ENCODE data around the gene CLEC2B. TPM values are rescaled to one million over a fixed set of nuclear protein-coding genes. Genes with fewer than 3 reads are reported as not detected.

CLEC2B gene
- total RNA-seq (2014; rRNA removed; shearing (Covaris generic)) = 13.0 and 13.1 TPM in 2 replicates
- polyA plus RNA-seq (2015; cell fraction: cytosol; rRNA removed) = 6.2 and 7.2 TPM in 2 replicates
- polyA plus RNA-seq (2015; cell fraction: nucleus; rRNA removed) = 6.4 and 7.5 TPM in 2 replicates

DNA sequence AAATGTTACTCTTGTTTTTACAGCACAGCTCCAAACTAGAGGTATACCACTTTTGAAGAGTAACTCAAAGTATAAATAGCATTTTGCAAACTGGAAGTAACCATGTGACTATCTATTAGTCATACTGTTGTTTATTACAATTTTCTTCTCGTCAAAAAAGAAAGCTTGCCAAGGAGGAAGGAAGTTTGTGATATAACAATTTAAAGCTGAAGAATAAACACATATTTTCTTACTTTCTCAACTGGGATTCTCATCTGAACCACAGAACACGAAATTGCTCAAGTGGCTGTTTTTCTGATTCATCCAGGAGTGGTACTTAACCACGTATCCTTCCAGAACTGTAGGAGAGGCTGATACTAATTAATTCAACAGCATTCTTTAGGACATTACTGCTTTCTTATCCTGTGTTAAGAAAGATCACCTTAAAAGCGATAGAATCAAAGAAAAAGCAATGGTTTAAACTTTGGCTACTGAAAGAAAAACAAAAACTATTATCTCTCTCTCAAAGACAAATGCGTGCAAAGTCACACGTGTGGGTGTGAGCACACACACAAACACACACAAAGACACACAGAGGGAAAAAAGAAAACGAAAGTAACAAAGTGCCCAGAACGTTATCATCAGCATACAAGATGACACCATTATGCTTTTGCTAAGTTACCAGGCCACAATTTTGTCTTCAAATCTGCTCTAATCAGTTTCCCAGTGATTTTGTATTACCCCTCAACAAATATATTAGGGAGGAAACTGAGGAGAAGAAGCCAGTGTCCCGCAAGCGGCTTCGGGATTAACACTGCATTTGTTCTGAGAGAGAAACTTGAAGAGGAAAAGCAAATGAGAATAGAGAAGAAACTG is at the start of gene CLEC2B:
Gene CLEC2B (minus strand): TSS at position 48 of the 855 bp plus-strand sequence.
- peak; percentile 69 for DNase-seq (ENCODE audit: low read depth, low spot score)
- in situ Hi-C loops (cut with HindIII; ENCODE audit: low pct_unique_long_range_greater_than_20kb, low sequenced_read_pairs) = no loop called here

DNA sequence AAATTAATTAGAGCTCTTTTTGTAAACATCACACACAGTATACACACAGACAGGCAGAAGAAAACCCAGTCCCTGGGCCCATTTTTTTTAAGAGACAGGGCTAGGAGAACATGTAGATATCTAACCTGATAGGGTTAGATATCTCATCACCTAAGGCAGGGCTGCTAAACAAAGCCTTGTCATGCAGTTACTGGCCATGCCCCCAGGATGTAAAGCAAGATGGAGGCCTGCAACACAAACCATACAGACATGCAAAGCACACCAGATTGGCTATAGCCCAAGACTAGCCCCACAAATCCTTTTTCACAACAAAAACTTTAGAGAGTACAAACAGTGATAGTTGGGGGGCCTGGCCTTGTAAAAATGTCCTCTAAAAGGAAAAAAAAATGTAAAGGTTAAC is 42.6 kb upstream of the CLEC2B start:
- in situ Hi-C loops (cut with HindIII; ENCODE audit: low pct_unique_long_range_greater_than_20kb, low sequenced_read_pairs) = no loop called here
- DNase-seq (ENCODE audit: low read depth, low spot score) = no peak

DNA sequence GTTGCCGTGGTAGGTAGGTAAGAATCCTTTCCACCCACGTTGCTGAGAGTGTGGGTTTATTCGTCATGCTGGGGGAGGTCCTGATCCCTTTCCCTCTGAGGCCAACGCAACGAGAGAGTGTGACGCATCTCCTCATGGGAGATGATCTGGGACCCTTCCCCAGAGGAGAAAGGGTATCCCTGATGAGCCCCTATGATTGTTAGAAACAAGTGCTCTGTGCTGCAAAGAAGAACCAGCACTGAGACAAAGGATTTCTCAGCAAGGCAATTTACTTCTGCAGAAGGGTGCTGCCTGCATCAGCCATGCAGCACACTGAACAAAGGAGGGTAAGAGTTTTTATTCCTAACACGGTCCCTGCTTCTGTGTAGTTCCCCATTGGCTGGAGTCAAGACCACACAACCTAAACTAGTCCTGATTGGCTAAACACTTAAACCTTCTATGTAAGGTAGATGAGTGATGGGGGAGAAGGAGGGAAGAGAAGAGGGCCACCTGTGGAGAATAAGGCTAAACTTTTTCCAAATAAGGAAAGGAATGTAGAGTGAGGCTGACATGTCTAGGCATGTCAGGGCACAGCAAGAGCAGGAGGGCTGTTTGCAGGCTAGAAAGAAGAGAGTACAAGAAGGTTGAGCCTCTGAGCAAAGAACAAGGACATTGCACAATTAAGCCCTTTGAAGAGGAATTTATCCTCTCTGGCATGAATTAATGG is 41.7 kb upstream of the CLEC2B start:
- DNase-seq (ENCODE audit: low read depth, low spot score) = no peak
- in situ Hi-C loops (cut with HindIII; ENCODE audit: low pct_unique_long_range_greater_than_20kb, low sequenced_read_pairs) = no loop called here

DNA sequence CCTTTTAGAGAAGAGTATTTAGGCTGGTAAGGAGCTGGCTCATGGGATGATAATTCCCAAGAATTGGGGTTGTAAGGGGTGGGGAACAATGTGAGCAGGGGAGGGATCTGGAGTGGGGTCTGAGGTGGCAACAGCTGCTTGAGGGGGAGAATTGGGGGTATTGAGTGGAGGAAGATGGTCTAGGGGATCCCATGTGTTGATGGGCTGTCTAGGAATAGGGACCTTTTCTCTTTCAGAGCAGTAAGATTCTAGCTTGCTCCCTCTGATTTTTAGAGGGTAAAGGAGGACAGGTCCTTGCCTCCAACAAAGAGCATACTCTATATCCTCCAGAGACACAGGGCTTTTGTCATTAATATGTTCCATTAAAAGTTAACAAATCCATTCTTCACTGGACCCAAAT is 40.6 kb upstream of the CLEC2B start:
- DNase-seq (ENCODE audit: low read depth, low spot score) = no peak
- in situ Hi-C loops (cut with HindIII; ENCODE audit: low pct_unique_long_range_greater_than_20kb, low sequenced_read_pairs) = no loop called here

DNA sequence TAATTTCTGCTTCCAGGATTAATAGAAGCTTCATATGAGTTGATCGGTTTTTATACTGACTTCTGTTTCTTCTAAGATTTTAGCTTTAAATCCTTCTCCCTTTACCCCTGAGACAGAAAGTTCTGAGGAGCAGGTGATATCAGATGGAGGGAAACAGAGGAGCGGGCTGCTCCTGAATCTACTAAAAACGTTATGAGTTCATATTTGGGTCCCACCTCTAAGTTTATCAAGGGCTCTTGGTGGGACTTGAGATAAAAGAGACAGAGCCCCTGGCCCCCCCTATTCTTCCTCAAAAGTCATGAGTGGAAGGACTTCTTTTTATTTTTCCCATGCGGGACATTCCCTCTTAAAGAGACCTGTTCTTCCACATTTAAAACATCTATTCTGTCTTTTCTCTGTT is 39.2 kb upstream of the CLEC2B start:
- in situ Hi-C loops (cut with HindIII; ENCODE audit: low pct_unique_long_range_greater_than_20kb, low sequenced_read_pairs) = no loop called here
- no peak for DNase-seq (ENCODE audit: low read depth, low spot score)

DNA sequence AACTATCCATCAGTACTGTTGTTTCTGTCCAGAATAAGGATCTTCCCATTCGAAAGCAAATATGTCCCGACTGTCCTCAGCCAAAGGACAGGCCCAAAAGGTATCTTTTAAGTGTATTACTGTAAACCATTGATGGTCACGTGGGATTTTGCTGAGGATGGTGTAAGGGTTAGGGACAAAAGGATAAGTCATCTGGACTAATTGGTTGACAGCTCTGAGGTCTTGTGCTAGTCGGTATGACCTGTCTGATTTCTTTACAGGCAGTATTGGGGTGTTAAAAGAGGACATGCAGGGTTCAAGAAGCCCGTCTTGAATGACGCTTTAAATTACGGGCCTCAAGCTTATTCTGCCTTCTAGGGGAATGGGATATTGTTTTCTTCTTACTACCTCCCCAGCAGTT is 38.6 kb upstream of the CLEC2B start:
- in situ Hi-C loops (cut with HindIII; ENCODE audit: low pct_unique_long_range_greater_than_20kb, low sequenced_read_pairs) = no loop called here
- DNase-seq (ENCODE audit: low read depth, low spot score) = no peak

DNA sequence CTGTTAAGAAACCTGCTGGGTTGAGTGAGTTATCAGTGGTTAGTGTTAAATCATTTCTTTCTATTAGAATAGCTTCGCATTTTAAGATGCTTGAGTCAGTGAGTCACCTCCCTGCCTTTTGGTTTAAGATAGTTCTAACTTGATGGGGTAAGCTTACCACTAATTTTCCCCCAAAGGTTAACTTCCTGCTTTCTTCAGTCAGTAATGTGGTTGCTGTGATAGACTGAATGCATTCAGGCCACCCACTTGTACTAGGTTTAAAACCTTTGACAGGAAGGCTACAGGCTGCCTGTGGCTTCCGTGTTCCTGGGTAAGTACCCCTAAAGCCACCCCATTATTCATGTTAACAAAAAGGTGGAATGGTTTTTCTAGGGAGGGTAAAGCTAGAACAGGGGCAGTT is 37.7 kb upstream of the CLEC2B start:
- in situ Hi-C loops (cut with HindIII; ENCODE audit: low pct_unique_long_range_greater_than_20kb, low sequenced_read_pairs) = no loop called here
- DNase-seq (ENCODE audit: low read depth, low spot score) = no peak

DNA sequence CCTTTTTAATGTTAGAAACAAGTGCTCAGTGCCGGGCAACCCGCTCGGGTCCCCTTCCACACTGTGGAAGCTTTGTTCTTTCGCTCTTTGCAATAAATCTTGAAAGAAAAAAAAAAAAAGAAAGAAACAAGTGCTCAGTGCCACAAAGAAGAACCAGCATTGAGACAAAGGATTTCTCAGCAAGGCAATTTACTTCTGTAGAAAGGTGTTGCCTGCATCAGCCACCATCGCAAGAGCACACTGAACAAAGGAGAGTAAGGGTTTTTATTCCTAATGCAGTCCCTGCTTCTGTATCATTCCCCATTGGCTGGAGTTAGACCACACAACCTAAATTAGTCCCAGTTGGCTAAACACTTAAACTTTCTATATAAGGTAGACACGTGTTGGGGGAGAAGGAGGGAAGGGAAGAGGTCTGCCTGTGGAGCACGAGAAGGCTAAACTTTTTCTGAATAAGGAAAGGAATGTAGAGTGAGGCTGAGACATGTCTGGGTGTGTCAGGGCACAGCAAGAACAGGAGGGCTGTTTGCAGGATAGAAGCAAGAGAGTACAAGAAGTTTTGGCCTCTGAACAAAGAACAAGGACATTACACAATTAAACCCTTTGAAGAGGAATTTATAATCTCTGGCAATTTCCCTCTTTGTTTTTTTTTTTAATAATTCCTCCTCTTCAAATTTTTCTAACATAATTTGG is 33.5 kb upstream of the CLEC2B start:
- DNase-seq (ENCODE audit: low read depth, low spot score) = no peak
- in situ Hi-C loops (cut with HindIII; ENCODE audit: low pct_unique_long_range_greater_than_20kb, low sequenced_read_pairs) = no loop called here

DNA sequence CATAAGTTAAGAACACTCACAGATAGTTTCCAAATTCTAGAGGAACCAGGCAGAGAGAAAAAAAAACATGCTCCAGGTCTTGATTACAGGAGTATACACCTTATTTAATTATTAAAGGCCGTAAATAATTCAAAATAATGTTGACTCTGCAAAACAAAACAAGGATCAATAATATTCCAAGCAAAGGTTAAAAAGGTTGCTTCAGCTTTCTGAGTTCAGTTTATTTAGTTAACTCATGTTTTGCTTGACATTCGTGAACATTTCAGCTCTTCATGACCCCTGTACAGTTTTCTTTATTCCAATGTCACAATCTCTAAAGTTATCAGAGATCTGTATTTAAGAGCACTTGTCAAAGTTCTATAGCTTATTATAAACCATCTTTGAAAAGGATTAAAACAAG is 31.8 kb upstream of the CLEC2B start:
- no peak for DNase-seq (ENCODE audit: low read depth, low spot score)
- in situ Hi-C loops (cut with HindIII; ENCODE audit: low pct_unique_long_range_greater_than_20kb, low sequenced_read_pairs) = no loop called here

DNA sequence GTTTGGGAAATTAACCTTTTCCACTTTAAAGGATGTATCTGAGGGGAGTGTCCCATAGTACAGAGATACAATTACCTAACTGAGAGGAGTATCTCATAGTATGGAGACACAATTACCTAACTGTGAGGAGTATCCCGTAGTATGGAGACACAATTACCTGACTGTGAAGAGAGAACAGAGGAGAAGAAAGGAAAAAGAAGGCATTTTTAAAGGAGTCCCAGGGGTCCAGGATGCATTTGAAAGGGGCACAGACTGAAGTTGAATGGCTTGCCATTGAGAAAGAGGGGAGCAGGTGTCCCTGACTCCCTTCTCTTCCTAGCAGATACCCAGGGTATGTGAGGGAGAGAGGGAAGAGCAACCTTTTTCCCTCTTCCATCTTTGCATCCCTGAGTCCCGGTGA is 30.1 kb upstream of the CLEC2B start:
- in situ Hi-C loops (cut with HindIII; ENCODE audit: low pct_unique_long_range_greater_than_20kb, low sequenced_read_pairs) = no loop called here

DNA sequence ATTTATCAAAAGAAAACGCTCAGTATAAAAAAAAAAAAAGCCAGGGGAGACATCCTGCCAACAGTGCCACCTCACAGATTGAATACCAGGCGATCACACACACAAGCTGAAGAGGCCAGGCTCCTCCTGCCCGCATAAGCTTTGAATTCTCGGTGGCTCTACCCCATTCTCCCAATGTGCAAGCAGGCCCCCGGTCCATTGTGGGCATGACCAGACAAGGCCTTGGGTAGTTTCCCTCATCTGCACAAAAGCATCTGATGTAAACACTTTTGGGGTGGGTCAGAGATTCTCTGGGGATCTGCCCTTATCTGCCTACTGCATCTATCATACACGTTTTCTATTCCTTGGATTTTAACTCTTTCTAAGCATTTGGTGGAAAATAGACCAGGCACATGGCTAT is 28.4 kb upstream of the CLEC2B start:
- in situ Hi-C loops (cut with HindIII; ENCODE audit: low pct_unique_long_range_greater_than_20kb, low sequenced_read_pairs) = no loop called here

More for the DNA sequence above, 30.1 kb upstream of the CLEC2B start:
- DNase-seq (ENCODE audit: low read depth, low spot score) = no peak

DNA sequence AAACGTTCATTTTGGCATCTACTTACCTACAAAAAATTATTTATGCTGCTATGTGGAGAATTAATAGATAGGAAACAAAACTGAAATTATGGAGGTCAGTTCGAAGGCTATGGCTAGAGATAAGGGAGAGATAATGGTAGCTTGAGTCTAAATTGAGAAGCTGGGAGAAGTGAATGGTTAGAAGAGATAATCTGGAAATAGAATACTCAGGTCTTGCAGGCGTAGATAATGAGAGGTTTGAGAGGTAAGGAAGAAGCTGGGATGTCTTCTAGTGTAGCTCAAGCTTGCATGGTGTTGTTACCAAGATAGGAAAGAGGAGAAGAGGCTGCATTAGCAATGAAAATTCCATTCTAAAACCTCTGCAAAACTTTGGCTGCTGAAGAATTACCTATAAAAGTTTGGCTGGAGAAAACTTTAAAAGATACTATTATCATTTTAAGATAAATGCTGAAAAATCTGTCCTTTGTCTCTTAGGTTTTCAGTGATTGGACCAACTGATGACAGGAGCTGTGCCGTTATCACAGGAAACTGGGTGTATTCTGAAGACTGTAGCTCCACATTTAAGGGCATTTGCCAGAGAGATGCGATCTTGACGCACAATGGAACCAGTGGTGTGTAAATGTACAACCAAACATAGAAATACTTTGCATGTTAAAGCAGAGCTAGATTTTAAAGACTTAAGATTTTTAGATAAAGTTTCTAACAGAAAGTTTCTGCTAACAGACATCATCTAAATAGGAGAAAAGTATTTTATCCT is 26.2 kb upstream of the CLEC2B start:
- DNase-seq (ENCODE audit: low read depth, low spot score) = no peak
- in situ Hi-C loops (cut with HindIII; ENCODE audit: low pct_unique_long_range_greater_than_20kb, low sequenced_read_pairs) = no loop called here

More for the DNA sequence above, 28.4 kb upstream of the CLEC2B start:
- DNase-seq (ENCODE audit: low read depth, low spot score) = no peak

DNA sequence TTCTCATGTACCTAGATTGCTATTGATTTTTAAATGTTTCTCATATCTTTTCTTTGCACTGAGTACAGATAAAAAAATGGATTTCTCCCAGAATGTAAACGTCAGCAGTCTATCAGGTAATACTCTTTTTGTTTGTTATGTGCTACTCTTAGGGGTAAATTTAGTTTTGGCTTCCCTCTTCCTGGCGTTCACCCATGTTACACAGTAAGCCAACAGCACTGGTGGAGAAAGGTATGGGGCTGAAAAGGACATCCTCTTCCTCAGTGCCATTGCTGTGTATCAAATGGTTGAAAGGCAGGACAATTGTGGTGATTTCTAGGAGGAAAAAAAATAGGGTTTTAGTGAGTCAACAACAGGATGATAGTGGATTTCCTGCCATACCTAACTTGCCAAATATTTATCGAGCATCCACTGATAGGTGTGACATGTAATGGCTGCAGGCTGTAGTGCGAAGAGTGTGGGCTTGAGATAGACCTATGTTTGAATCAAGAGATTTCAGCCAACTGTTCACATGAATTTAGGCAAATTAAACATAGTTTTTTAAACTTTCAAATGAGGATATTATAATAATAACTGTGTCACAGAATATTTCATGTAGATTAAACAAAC is 19.6 kb upstream of the CLEC2B start:
- no peak for DNase-seq (ENCODE audit: low read depth, low spot score)
- in situ Hi-C loops (cut with HindIII; ENCODE audit: low pct_unique_long_range_greater_than_20kb, low sequenced_read_pairs) = no loop called here

DNA sequence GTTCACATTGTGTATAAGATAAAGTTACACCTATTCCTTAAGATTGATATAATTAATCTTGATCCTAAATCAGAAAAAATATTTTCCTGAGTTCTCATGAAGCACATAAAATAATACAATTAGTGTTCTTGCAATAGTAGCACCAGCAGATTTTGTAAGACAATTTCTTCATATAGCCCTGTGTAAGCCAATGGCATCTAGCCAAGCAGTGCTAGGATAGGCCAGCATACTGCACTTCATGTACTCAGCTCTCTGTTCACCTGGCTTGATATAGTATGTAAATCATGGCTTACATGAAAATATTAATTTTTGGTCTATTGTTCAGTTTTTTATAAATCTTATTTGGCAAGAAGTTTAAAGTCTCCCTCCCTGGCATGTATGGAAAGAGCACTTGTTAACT is 14.0 kb upstream of the CLEC2B start:
- no peak for DNase-seq (ENCODE audit: low read depth, low spot score)
- in situ Hi-C loops (cut with HindIII; ENCODE audit: low pct_unique_long_range_greater_than_20kb, low sequenced_read_pairs) = no loop called here

DNA sequence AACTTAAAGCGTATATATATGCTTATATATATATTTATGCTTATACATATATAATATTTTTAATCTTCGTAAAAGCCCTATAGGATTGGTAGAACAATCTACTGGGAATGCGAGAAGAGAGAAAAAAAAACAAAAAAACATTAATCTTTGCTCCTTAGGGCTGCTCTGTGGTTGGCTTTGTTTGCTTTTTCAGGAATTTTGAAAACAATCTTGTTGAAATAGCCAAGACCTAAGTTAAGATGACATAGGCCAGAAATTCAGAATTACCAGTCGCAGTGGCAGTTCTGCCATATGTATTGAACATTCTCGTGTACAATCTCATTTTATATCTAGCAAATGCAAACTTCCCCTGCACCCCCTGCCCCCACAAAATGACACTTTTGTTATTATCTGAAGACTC is 12.8 kb upstream of the CLEC2B start:
- DNase-seq (ENCODE audit: low read depth, low spot score) = no peak
- in situ Hi-C loops (cut with HindIII; ENCODE audit: low pct_unique_long_range_greater_than_20kb, low sequenced_read_pairs) = no loop called here

DNA sequence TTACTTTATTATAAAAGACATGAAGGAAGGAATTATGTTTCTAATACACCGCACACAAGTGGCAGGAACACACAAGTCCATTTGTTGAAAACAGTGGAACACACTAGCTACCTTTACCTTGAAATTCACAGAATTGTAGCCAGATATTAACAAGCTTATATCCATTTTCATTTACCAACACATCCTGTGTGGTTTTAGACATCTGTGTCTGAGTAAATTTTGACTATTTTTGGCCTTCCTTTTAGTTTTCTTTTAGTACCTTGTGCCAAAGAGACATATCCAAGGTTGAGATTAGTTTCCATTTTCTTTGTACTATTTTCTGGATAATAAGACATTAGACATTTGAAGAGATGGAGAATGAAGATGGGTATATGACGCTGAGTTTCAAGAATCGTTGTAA is 12.1 kb upstream of the CLEC2B start, which contains the start of gene KLRF2:
Gene KLRF2 (plus strand): TSS at position 244 of the 400 bp plus-strand sequence. CDS start 107 bp downstream, at position 351.
- in situ Hi-C loops (cut with HindIII; ENCODE audit: low pct_unique_long_range_greater_than_20kb, low sequenced_read_pairs) = no loop called here
- no peak for DNase-seq (ENCODE audit: low read depth, low spot score)

DNA sequence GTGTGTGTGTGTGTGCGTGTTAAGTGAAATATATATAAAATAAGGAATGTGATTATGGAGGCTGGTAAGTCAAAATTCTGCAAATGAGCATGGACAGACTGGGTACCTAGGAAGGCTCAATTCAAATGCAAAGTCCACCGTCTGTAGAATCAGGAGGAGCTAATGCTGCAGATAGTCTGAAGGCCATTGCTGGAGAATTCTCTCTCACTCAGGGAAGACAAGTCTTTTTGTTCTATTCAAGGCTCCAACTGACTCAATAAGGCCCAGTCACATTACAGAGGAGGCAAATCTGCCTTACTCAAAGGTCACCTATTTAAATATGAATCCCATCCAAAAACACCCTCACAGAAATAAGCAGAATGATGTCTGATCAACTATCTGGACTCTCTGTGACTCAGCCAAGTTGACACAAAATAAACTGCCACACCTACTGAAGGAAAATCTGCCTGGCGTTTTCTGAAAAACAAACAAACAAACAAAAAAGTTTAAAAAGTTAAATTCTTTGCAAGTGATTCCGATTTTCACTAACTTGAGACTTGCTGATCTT is 11.5 kb upstream of the CLEC2B start:
- in situ Hi-C loops (cut with HindIII; ENCODE audit: low pct_unique_long_range_greater_than_20kb, low sequenced_read_pairs) = no loop called here
- peak; percentile 25 for DNase-seq (ENCODE audit: low read depth, low spot score)

All from SK-MEL-5 (cell line).